Measurements from ENCODE around the gene ACKR1. TPM values are rescaled to one million over a fixed set of nuclear protein-coding genes. Genes with fewer than 3 reads are reported as not detected.

The ACKR1 gene
- total and polyA plus RNA-seq, 2 donors (not counting 3 experiments of a cell fraction or from before 2014, with no cell fraction given), result 0.15 to 1.3 TPM

DNA sequence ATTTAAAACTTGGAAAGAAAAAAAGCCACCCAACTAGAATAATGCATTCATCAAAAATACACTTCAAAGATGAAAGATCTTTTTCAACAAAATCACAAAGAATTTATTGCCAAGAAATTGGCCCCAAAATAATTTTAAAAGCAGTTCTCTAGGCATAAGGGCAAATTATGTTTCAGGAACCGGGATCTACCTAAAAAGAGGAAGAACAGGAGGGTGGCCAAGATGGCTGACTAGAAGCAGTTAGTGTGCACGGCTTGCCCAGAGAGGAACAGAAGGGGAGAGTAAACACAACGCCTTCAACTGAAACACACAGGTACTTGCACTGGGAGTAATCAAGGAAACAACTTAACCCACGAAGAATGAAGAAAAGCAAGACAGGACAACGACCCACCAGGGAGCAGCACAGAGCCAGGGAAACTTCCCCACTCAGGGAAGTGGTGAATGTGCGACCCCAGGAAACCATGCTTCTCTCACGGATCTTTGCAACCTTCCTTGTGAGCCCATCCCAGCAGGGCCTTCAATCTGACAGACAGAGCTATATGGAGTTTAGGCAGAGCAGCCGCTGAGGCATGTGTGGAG is 46.1 kb downstream of the ACKR1 start:
- Histone ChIP-seq H3K79me2 (ENCODE audit: control insufficient read depth, insufficient read depth, low read length) (no peaks in the 10 kb centered on the region), H2AFZ (ENCODE audit: low read depth, low read length) (peak overlapping the region; percentile 40), H3K36me3 (ENCODE audit: control insufficient read depth in 2 of 2, extremely low read depth in 1 of 2, insufficient read depth in 2 of 2, low read length in 2 of 2) (no peaks in the 10 kb centered on the region), H3K9me3 (replicated peaks; ENCODE audit: control insufficient read depth, insufficient read depth, low read length) (no peaks in the 10 kb centered on the region), H4K20me1 (replicated peaks; ENCODE audit: control insufficient read depth, extremely low read depth, insufficient read depth, low read length) (no peaks in the 10 kb centered on the region), H3K4me3 (replicated peaks in 1 of 3; ENCODE audit: insufficient read depth in 1 of 3, low read depth in 1 of 3, low read length in 3 of 3) (no peak overlapping the region), H3K4me1 (ENCODE audit: control insufficient read depth, extremely low read depth, insufficient read depth, low read length) (no peaks in the 10 kb centered on the region), H3K9ac (replicated peaks; ENCODE audit: extremely low read depth, insufficient read depth, low read length) (no peak overlapping the region), H3K9me1 (replicated peaks; ENCODE audit: control insufficient read depth, extremely low read depth, insufficient read depth, low read length) (no peaks in the 10 kb centered on the region), H3K27ac (ENCODE audit: insufficient read depth, low read depth, low read length) (no peak overlapping the region), H3K4me2 (ENCODE audit: insufficient read depth, low read length) (no peak overlapping the region), H3K27me3 (ENCODE audit: control insufficient read depth in 2 of 2, insufficient read depth in 2 of 2, low read length in 2 of 2) (no peaks in the 10 kb centered on the region)
- intact Hi-C loops (cut with micrococcal nuclease), result loop anchor here (1.0 to 10.0 kb wide), 6 partner anchors 64 to 641 kb away; no protein-coding TSS in a partner anchor
- no TSS peak for BruUV-seq (replicated peaks)
- ChIA-PET POLR2A (no interaction called here), CTCF (interaction anchor here (0.7 to 1.2 kb wide), 5 partner anchors 10 to 547 kb away, joined by 3 to 12 read pairs (median 6); partner anchors contain the start of gene DUSP23)
- dilution Hi-C loops (cut with MboI; ENCODE audit: extremely low pct_ligation_motif_present, low sequenced_read_pairs), result no loop called here
- FAIRE-seq (peak; percentile 77), DNase-seq (ENCODE audit: low read depth, low spot score) (peak; percentile 28)
- no peak for TF ChIP-seq EZH2 (IDR thresholded peaks at IDR 0.05; ENCODE audit: borderline replicate concordance, low read depth, low read length, severe bottlenecking)
- TF ChIP-seq MYC (IDR thresholded peaks at IDR 0.05; ENCODE audit: low read depth, low read length), result no peak
- TF ChIP-seq GATA2 (IDR thresholded peaks at IDR 0.05; ENCODE audit: insufficient read depth, insufficient read length, low read depth, low read length), result no peak
- TF ChIP-seq, protein P1, sequence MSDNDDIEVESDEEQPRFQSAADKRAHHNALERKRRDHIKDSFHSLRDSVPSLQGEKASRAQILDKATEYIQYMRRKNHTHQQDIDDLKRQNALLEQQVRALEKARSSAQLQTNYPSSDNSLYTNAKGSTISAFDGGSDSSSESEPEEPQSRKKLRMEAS (IDR thresholded peaks at IDR 0.05; ENCODE audit: insufficient read depth, insufficient read length), result no peak
- no peak for TF ChIP-seq JUN (IDR thresholded peaks at IDR 0.05; ENCODE audit: borderline replicate concordance, insufficient read depth, insufficient read length, low read depth)
- TF ChIP-seq FOS (IDR thresholded peaks at IDR 0.05; ENCODE audit: borderline replicate concordance, insufficient read depth, low read length), result no peak
- TF ChIP-seq CTCF (IDR thresholded peaks at IDR 0.05; ENCODE audit: extremely low read depth in 1 of 2, insufficient read depth in 1 of 2, low read depth in 1 of 2, low read length in 2 of 2), result peak; percentile 21 to 38
- TF ChIP-seq POLR2AphosphoS5 (IDR thresholded peaks at IDR 0.05; ENCODE audit: insufficient read depth, low read depth, low read length), result no peak

Small RNAs within 50 kb of the gene (small RNA-seq; reads per million reads assigned to genes)
- not detected for gene RNA5SP60 (ENCODE audit: insufficient read depth, insufficient read length, low read depth, low replicate concordance)

Other genes with a start within 250 kb of the ACKR1 start
- 174 and 183 TPM in 2 replicates for gene IFI16, start 195.0 kb upstream of the ACKR1 start, total RNA-seq
- gene IFI16, start 195.0 kb upstream of the ACKR1 start, polyA plus RNA-seq, result 43.9 and 52.8 TPM in 2 replicates
- not detected in 2 replicates for gene AIM2, start 128.1 kb upstream of the ACKR1 start, total RNA-seq
- gene AIM2, start 128.1 kb upstream of the ACKR1 start, polyA plus RNA-seq, result not detected in 2 replicates
- gene CADM3, start 33.3 kb upstream of the ACKR1 start, total RNA-seq, result 2.7 and 4.1 TPM in 2 replicates
- 6.0 and 6.9 TPM in 2 replicates for gene CADM3, start 33.3 kb upstream of the ACKR1 start, polyA plus RNA-seq
- not detected in 2 replicates for gene FCER1A, start 97.5 kb downstream of the ACKR1 start, total RNA-seq
- not detected in 2 replicates for gene FCER1A, start 97.5 kb downstream of the ACKR1 start, polyA plus RNA-seq
- not detected in 2 replicates for gene OR10J4, start 227.3 kb downstream of the ACKR1 start, total RNA-seq
- gene OR10J4, start 227.3 kb downstream of the ACKR1 start, polyA plus RNA-seq, result not detected in 2 replicates
- gene OR10J1, start 234.8 kb downstream of the ACKR1 start, total RNA-seq, result not detected in 2 replicates
- gene OR10J1, start 234.8 kb downstream of the ACKR1 start, polyA plus RNA-seq, result not detected in 2 replicates

Data from endothelial cell of umbilical vein (primary cell).